ENCODE results near the gene MPIG6B. TPM values are rescaled to one million over a fixed set of nuclear protein-coding genes. Genes with fewer than 3 reads are reported as not detected.

Gene MPIG6B
- total RNA-seq, 3 donors from 2014 or later (not counting 1 experiment from before 2014, with no cell fraction given): 9.4 to 19.0 (median 12.8) TPM

- TF ChIP-seq, protein P1, sequence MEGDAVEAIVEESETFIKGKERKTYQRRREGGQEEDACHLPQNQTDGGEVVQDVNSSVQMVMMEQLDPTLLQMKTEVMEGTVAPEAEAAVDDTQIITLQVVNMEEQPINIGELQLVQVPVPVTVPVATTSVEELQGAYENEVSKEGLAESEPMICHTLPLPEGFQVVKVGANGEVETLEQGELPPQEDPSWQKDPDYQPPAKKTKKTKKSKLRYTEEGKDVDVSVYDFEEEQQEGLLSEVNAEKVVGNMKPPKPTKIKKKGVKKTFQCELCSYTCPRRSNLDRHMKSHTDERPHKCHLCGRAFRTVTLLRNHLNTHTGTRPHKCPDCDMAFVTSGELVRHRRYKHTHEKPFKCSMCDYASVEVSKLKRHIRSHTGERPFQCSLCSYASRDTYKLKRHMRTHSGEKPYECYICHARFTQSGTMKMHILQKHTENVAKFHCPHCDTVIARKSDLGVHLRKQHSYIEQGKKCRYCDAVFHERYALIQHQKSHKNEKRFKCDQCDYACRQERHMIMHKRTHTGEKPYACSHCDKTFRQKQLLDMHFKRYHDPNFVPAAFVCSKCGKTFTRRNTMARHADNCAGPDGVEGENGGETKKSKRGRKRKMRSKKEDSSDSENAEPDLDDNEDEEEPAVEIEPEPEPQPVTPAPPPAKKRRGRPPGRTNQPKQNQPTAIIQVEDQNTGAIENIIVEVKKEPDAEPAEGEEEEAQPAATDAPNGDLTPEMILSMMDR (IDR thresholded peaks at IDR 0.05): peak; percentile 93
- H3K4me1 ChIP-seq (ENCODE audit: control insufficient read depth, insufficient read depth, low read length): peaks cover 65% of the 10 kb centered on the region
- peaks cover 49% of the 10 kb centered on the region for H3K36me3 ChIP-seq (ENCODE audit: control insufficient read depth, insufficient read depth, low read length)
- Mint-ChIP-seq H3K9me3 (no peaks in the 10 kb centered on the region), H3K4me3 (peak overlapping the region; percentile 97), H3K4me1 (peaks cover 52 to 72% of the 10 kb centered on the region in 2 donors), H3K27ac (peak overlapping the region; percentile 90 to 91), H3K27me3 (ENCODE audit: low read depth in 2 of 2) (no peaks in the 10 kb centered on the region), H3K36me3 (peaks cover 16% of the 10 kb centered on the region)
- intact Hi-C loops (cut with micrococcal nuclease): loop anchor here (1.0 kb wide), 1 partner anchor 40 kb away; no protein-coding TSS in a partner anchor
- ATAC-seq: peak; percentile 69 to 83 (median 74)
- no peaks in the 10 kb centered on the region for H3K9me3 ChIP-seq (ENCODE audit: control insufficient read depth, insufficient read depth, low read length)
- no peaks in the 10 kb centered on the region for H3K27me3 ChIP-seq (ENCODE audit: control insufficient read depth, insufficient read depth, low read length)
- WGBS (ENCODE audit: insufficient coverage): under 1% methylated on average over 28 of the region's 29 CpGs
- peak overlapping the region; percentile 64 for H3K27ac ChIP-seq (ENCODE audit: low read length)
- peak overlapping the region; percentile 75 for H3K4me3 ChIP-seq (ENCODE audit: low read length)
- peak; percentile 81 to 90 for DNase-seq
Observed at GRCh38 chr6:31729515-31729978, 6.4 kb downstream of the MPIG6B start.

GRCh38 chr6:31729979-31730630, 6.9 kb downstream of the MPIG6B start:
- 5% methylated on average over 43 of the region's 46 CpGs for WGBS (ENCODE audit: insufficient coverage)
- H3K4me1 Mint-ChIP-seq: peaks cover 56 to 77% of the 10 kb centered on the region in 2 donors
- TF ChIP-seq, protein P1 (IDR thresholded peaks at IDR 0.05): no peak

GRCh38 chr6:31730631-31731086, 7.5 kb downstream of the MPIG6B start:
- peaks cover 68% of the 10 kb centered on the region for H3K4me1 ChIP-seq (ENCODE audit: control insufficient read depth, insufficient read depth, low read length)
- intact Hi-C loops (cut with micrococcal nuclease): loop anchor here (1.0 to 10.0 kb wide), 2 partner anchors 100 to 186 kb away; partner anchors contain the start of genes ATP6V1G2, DDX39B and NFKBIL1
- H3K9me3 Mint-ChIP-seq: no peaks in the 10 kb centered on the region
- peak overlapping the region; percentile 97 for H3K4me3 Mint-ChIP-seq
- H3K4me3 ChIP-seq (ENCODE audit: low read length): no peak overlapping the region
- no peaks in the 10 kb centered on the region for H3K27me3 Mint-ChIP-seq (ENCODE audit: low read depth in 2 of 2)
- H3K9me3 ChIP-seq (ENCODE audit: control insufficient read depth, insufficient read depth, low read length): no peaks in the 10 kb centered on the region
- H3K27ac ChIP-seq (ENCODE audit: low read length): peak overlapping the region; percentile 64
- peaks cover 57 to 80% of the 10 kb centered on the region in 2 donors for H3K4me1 Mint-ChIP-seq
- 90% methylated on average over 11 of the region's 11 CpGs for WGBS (ENCODE audit: insufficient coverage)
- no peak for ATAC-seq
- peaks cover 49% of the 10 kb centered on the region for H3K36me3 ChIP-seq (ENCODE audit: control insufficient read depth, insufficient read depth, low read length)
- TF ChIP-seq, protein P1 (IDR thresholded peaks at IDR 0.05): no peak
- DNase-seq: no peak
- peak overlapping the region; percentile 90 to 91 for H3K27ac Mint-ChIP-seq
- no peaks in the 10 kb centered on the region for H3K27me3 ChIP-seq (ENCODE audit: control insufficient read depth, insufficient read depth, low read length)
- peaks cover 14% of the 10 kb centered on the region for H3K36me3 Mint-ChIP-seq

More at GRCh38 chr6:31729979-31730630, 6.9 kb downstream of the MPIG6B start:
- Histone ChIP-seq H3K27me3 (ENCODE audit: control insufficient read depth, insufficient read depth, low read length) (no peaks in the 10 kb centered on the region), H3K4me1 (ENCODE audit: control insufficient read depth, insufficient read depth, low read length) (peaks cover 68% of the 10 kb centered on the region), H3K27ac (ENCODE audit: low read length) (peak overlapping the region; percentile 64), H3K9me3 (ENCODE audit: control insufficient read depth, insufficient read depth, low read length) (no peaks in the 10 kb centered on the region), H3K4me3 (ENCODE audit: low read length) (peak overlapping the region; percentile 75), H3K36me3 (ENCODE audit: control insufficient read depth, insufficient read depth, low read length) (peaks cover 49% of the 10 kb centered on the region)
- Mint-ChIP-seq H3K9me3 (no peaks in the 10 kb centered on the region), H3K36me3 (peaks cover 16% of the 10 kb centered on the region), H3K27ac (peak overlapping the region; percentile 90 to 91), H3K27me3 (ENCODE audit: low read depth in 2 of 2) (no peaks in the 10 kb centered on the region), H3K4me3 (peak overlapping the region; percentile 97)
- peak; percentile 42 to 67 (median 63) for ATAC-seq
- DNase-seq: peak; percentile 75 to 83
- intact Hi-C loops (cut with micrococcal nuclease): loop anchor here (1.0 to 10.0 kb wide), 3 partner anchors 39 to 185 kb away; partner anchors contain the start of genes ATP6V1G2, DDX39B and NFKBIL1

All from natural killer cell (primary cell).